Measurements from ENCODE around the gene ADAMTS15. TPM values are rescaled to one million over a fixed set of nuclear protein-coding genes. Genes with fewer than 3 reads are reported as not detected.
A peak's percentile ranks its signal among the peaks of the same experiment; 100 is the strongest.

ADAMTS15 gene
- total and polyA plus RNA-seq, 2 of the 4 experiments (the other 2 are of a cell fraction): 3.0 to 5.0 TPM

- Histone ChIP-seq H3K4me1 (ENCODE audit: control insufficient read depth, insufficient read depth, low read length) (peaks cover 27% of the 10 kb centered on the region), H3K23ac (ENCODE audit: low read depth, low read length) (no peak overlapping the region), H3K9me3 (ENCODE audit: control insufficient read depth, insufficient read depth, low read length) (no peaks in the 10 kb centered on the region), H3K4me2 (ENCODE audit: low read depth, low read length) (no peak overlapping the region), H2AK5ac (ENCODE audit: low read depth, low read length) (peak overlapping the region; percentile 40; the same call in 1 of the 2 replicates), H3K79me1 (ENCODE audit: low read depth in 1 of 2, low read length in 2 of 2) (no peaks in the 10 kb centered on the region), H2BK5ac (ENCODE audit: low read depth, low read length, poor library complexity, severe bottlenecking) (no peak overlapping the region), H2AFZ (replicated peaks; ENCODE audit: low read length, poor library complexity) (no peak overlapping the region), H3K14ac (replicated peaks; ENCODE audit: low read depth, low read length) (no peak overlapping the region), H3K9ac (ENCODE audit: low read depth, low read length) (no peak overlapping the region), H2BK20ac (ENCODE audit: low read depth, low read length) (no peak overlapping the region; the same call in 1 of the 2 replicates), H3K4me3 (ENCODE audit: insufficient read depth, low read depth, low read length) (no peak overlapping the region), H4K5ac (ENCODE audit: low read depth, low read length) (no peak overlapping the region), H3K18ac (ENCODE audit: low read depth, low read length) (no peak overlapping the region; the same call in 1 of the 2 replicates), H3K27me3 (ENCODE audit: control insufficient read depth, insufficient read depth, low read length) (peaks cover 21% of the 10 kb centered on the region), H3K9me1 (ENCODE audit: insufficient read depth, low read length) (peaks cover 31% of the 10 kb centered on the region), H4K91ac (ENCODE audit: insufficient read depth, low read depth, low read length) (no peak overlapping the region), H3K36me3 (ENCODE audit: control insufficient read depth, insufficient read depth, low read length) (no peaks in the 10 kb centered on the region), H4K20me1 (ENCODE audit: insufficient read depth, low read length) (peaks cover 5% of the 10 kb centered on the region; the same call in 1 of the 2 replicates), H2AK9ac (replicated peaks; ENCODE audit: low read depth, low read length, poor library complexity) (no peak overlapping the region), H3K4ac (ENCODE audit: low read depth, low read length) (peak overlapping the region; percentile 39; the same call in 1 of the 2 replicates), H3K27ac (ENCODE audit: insufficient read depth, low read length) (no peak overlapping the region), H2BK120ac (ENCODE audit: low read depth, low read length) (no peak overlapping the region), H3K56ac (ENCODE audit: extremely low read depth, insufficient read depth, low read length) (no peak overlapping the region), H2BK15ac (ENCODE audit: low read depth, low read length) (no peak overlapping the region), H4K8ac (ENCODE audit: low read depth in 2 of 2, low read length in 2 of 2) (no peak overlapping the region)
- ChIA-PET CTCF (no interaction called here), POLR2A (ENCODE audit: unreplicated experiment) (no interaction called here)
- intact Hi-C loops (cut with micrococcal nuclease) (no loop called here), in situ Hi-C loops (cut with MboI; ENCODE audit: low sequenced_read_pairs) (loop anchor here (25.0 kb wide), 1 partner anchor 187 kb away; no protein-coding TSS in a partner anchor), dilution Hi-C loops (cut with HindIII; ENCODE audit: low sequenced_read_pairs, unreplicated experiment) (no loop called here)
- ATAC-seq (ENCODE audit: low read depth): no peak
- DNase-seq: no peak
- TF ChIP-seq NFE2L2 (IDR thresholded peaks at IDR 0.05; ENCODE audit: low read depth, low read length): no peak
- TF ChIP-seq ELK1 (IDR thresholded peaks at IDR 0.05; ENCODE audit: borderline replicate concordance, low read depth, low read length): no peak
- TF ChIP-seq MAZ (IDR thresholded peaks at IDR 0.05; ENCODE audit: borderline replicate concordance, low read depth, low read length): no peak
- TF ChIP-seq BHLHE40 (IDR thresholded peaks at IDR 0.05; ENCODE audit: low read depth, low read length): no peak
- no peak for TF ChIP-seq RCOR1 (IDR thresholded peaks at IDR 0.05; ENCODE audit: insufficient replicate concordance, low read length)
- TF ChIP-seq RFX5 (IDR thresholded peaks at IDR 0.05; ENCODE audit: low read depth, low read length): no peak
- TF ChIP-seq POLR2A (IDR thresholded peaks at IDR 0.05; ENCODE audit: low read depth, low read length): no peak
- no peak for TF ChIP-seq FOS (IDR thresholded peaks at IDR 0.05; ENCODE audit: low read depth, low read length)
- no peak for TF ChIP-seq CHD1 (IDR thresholded peaks at IDR 0.05; ENCODE audit: low read depth, low read length)
- no CpG with 5 or more reads among the region's 2 CpGs for WGBS, 2 experiments (ENCODE audit: extremely low coverage in 2 of 2, insufficient read length in 1 of 2)
- BruUV-seq (replicated peaks): no TSS peak
Observed at GRCh38 chr11:130399196-130399595, 49.2 kb upstream of the ADAMTS15 start.

Measured in IMR-90 (cell line).